ENCODE data around the gene ACVR1B. TPM values are rescaled to one million over a fixed set of nuclear protein-coding genes. Genes with fewer than 3 reads are reported as not detected.

The ACVR1B gene
- total and polyA plus RNA-seq, 2 donors (not counting 3 experiments of a cell fraction or from before 2014, with no cell fraction given) = 29.0 to 33.7 TPM

DNA sequence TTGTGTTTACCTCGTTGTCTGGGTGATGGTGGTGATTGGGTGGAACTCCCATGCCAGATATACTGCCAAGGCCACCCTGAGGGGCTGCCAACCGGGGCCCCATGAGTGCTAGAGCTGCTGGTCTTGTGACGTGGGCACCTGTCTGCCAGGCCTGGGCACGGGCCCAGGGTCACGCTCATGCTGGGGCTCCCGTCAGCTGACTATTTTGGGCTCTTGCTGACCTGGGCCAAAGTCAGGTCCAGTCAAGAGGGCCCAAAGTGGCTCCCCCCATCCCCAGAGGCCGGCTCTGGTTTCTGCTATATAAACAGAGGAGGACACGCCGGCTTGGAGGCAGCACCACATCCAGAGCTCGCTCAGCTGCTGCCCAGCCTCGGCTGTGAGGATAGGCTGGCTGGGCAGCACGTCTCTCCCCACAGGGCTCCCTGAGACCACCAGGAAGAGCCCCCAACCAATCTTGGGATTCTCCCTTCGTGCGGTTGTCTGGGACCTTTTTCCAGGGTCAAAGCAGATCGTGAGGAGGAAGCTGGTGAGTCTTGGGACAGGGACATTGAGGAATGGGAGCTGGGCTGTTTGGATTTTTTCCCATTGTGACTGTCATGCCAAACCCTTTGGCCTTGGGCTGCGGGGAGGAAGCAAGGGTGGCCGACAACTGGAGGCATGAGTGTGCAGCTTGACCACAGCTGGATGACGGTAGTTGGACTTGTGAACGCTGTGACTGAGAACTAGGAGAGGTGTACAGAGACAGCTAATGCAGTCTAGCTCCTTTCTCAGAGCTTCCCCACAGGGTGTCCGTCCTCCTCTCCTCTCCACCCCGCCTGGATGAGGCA lies 92.1 kb downstream of the ACVR1B start:
- Histone ChIP-seq H3K4me2 (ENCODE audit: insufficient read depth, low read length) (no peak overlapping the region), H3K9me1 (replicated peaks; ENCODE audit: control insufficient read depth, extremely low read depth, insufficient read depth, low read length) (no peaks in the 10 kb centered on the region), H4K20me1 (replicated peaks; ENCODE audit: control insufficient read depth, extremely low read depth, insufficient read depth, low read length) (no peaks in the 10 kb centered on the region), H2AFZ (ENCODE audit: low read depth, low read length) (no peak overlapping the region), H3K9ac (replicated peaks; ENCODE audit: extremely low read depth, insufficient read depth, low read length) (peak overlapping the region; percentile 41), H3K36me3 (ENCODE audit: control insufficient read depth in 2 of 2, extremely low read depth in 1 of 2, insufficient read depth in 2 of 2, low read length in 2 of 2) (no peaks in the 10 kb centered on the region), H3K27me3 (ENCODE audit: control insufficient read depth in 2 of 2, insufficient read depth in 2 of 2, low read length in 2 of 2) (no peaks in the 10 kb centered on the region), H3K27ac (ENCODE audit: insufficient read depth, low read depth, low read length) (peak overlapping the region; percentile 75), H3K4me3 (replicated peaks in 1 of 3; ENCODE audit: insufficient read depth in 1 of 3, low read depth in 1 of 3, low read length in 3 of 3) (no peak overlapping the region), H3K79me2 (ENCODE audit: control insufficient read depth, insufficient read depth, low read length) (no peaks in the 10 kb centered on the region), H3K4me1 (ENCODE audit: control insufficient read depth, extremely low read depth, insufficient read depth, low read length) (peaks cover 25% of the 10 kb centered on the region), H3K9me3 (replicated peaks; ENCODE audit: control insufficient read depth, insufficient read depth, low read length) (no peaks in the 10 kb centered on the region)
- dilution Hi-C loops (cut with MboI; ENCODE audit: extremely low pct_ligation_motif_present, low sequenced_read_pairs) (no loop called here), intact Hi-C loops (cut with micrococcal nuclease) (no loop called here)
- no peak for DNase-seq (ENCODE audit: low read depth, low spot score)
- CTCF ChIA-PET = interaction anchor here (0.7 to 8.7 kb wide), 7 partner anchors 11 to 76 kb away, joined by 3 to 67 read pairs (median 7); partner anchors contain the start of gene ATG101
- BruUV-seq (replicated peaks) = no TSS peak
- no peak for FAIRE-seq
- no peak for TF ChIP-seq EZH2 (IDR thresholded peaks at IDR 0.05; ENCODE audit: borderline replicate concordance, low read depth, low read length, severe bottlenecking)
- no peak for TF ChIP-seq FOS (IDR thresholded peaks at IDR 0.05; ENCODE audit: borderline replicate concordance, insufficient read depth, low read length)
- TF ChIP-seq, protein P1, sequence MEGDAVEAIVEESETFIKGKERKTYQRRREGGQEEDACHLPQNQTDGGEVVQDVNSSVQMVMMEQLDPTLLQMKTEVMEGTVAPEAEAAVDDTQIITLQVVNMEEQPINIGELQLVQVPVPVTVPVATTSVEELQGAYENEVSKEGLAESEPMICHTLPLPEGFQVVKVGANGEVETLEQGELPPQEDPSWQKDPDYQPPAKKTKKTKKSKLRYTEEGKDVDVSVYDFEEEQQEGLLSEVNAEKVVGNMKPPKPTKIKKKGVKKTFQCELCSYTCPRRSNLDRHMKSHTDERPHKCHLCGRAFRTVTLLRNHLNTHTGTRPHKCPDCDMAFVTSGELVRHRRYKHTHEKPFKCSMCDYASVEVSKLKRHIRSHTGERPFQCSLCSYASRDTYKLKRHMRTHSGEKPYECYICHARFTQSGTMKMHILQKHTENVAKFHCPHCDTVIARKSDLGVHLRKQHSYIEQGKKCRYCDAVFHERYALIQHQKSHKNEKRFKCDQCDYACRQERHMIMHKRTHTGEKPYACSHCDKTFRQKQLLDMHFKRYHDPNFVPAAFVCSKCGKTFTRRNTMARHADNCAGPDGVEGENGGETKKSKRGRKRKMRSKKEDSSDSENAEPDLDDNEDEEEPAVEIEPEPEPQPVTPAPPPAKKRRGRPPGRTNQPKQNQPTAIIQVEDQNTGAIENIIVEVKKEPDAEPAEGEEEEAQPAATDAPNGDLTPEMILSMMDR (IDR thresholded peaks at IDR 0.05; ENCODE audit: extremely low read depth in 1 of 2, insufficient read depth in 1 of 2, low read depth in 1 of 2, low read length in 2 of 2) = no peak
- TF ChIP-seq, protein P2, sequence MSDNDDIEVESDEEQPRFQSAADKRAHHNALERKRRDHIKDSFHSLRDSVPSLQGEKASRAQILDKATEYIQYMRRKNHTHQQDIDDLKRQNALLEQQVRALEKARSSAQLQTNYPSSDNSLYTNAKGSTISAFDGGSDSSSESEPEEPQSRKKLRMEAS (IDR thresholded peaks at IDR 0.05; ENCODE audit: insufficient read depth, insufficient read length) = no peak
- TF ChIP-seq POLR2AphosphoS5 (IDR thresholded peaks at IDR 0.05; ENCODE audit: insufficient read depth, low read depth, low read length) = no peak
- TF ChIP-seq POLR2A (IDR thresholded peaks at IDR 0.05; ENCODE audit: low read depth, low read length) = no peak
- TF ChIP-seq MYC (IDR thresholded peaks at IDR 0.05; ENCODE audit: low read depth, low read length) = no peak
- TF ChIP-seq GATA2 (IDR thresholded peaks at IDR 0.05; ENCODE audit: insufficient read depth, insufficient read length, low read depth, low read length) = no peak
- POLR2A ChIA-PET = interaction anchor here (0.8 to 1.1 kb wide), 2 partner anchors 11 to 26 kb away, joined by 3 to 5 read pairs; partner anchors contain the start of gene ATG101
